GM19372 (cell line): ENCODE measurements around the gene EPB41L4B.

Experiments
- ATAC-seq: cut with Tn5 transposase; IDR thresholded peaks from one replicate; pipeline ENCODE4 v1.9.1; 2021; ENCODE audit warnings: mild to moderate bottlenecking, low read depth, moderate library complexity; ENCODE audit not compliant: unreplicated experiment

The EPB41L4B gene

DNA sequence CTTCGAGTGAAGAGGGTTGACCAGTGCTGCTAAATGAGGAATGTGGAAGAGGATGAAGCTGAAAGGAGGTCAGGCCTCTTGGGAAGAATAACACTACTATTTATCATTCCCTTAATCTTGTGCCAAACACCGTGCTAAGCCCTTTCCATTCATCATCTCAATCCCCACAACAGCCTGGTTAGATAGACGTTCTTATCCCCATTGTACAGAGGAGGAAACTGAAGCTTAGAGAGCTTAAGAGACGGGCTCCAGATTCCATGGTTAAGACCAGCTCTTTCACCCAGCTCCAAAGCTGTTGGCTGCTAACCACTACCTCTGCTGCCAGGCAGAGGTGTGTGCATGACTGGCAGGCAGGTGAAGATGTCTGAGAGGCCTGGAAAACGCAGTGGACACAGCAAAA is 868 bp upstream of the EPB41L4B start:
- no peak for ATAC-seq

DNA sequence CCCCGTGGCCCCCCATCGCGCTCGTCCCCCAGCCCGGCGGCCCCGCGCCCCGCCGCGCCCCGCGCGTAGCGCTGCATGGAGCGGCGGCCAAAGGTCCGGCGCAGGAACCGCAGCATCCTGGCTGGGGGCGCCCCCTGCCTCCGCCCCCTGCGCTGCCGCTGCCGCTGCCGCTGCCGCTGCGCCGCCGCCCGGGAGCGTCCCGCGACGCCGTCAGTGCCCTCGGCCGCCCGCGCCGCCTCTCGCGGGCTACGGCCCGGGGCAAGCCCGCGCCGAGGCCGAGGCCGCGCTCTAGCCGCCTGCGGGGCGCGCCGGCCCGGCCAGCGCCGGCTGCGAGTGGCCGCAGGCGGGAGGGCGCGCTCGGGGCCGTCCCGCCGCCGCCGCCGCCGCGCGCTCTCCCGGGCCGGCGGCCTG is 523 bp downstream of the EPB41L4B start:
- peak; percentile 36 for ATAC-seq

DNA sequence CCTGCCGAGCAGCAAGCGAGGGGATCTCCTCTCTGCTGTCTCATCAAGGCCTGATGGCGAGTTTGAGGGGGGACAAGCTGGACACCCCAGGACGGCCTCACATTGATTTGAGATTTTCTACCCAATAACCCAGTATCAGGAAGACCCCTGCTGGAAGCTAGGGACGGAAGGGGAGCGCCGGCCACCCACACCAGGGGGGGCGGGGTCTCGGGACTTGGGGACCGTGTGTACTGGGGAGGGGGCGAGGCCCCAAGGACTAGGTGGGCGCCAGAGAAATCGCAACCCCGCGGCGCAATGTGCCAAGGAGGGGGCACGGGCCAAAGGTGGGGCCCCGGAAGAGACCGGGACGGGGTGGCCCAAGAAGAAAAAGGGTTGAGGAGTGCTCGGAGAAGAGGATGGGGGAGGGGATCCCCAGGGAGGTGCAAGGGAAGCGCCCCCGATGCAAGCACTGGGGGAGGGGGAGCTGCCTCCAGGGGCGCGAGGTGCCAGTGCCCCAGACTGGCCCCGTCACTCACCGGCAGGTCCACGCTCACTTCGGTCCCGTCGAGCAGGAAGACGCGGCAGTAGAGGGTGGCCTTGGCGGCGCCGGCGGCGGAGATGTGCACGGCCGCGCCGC is 1.1 kb downstream of the EPB41L4B start:
- peak; percentile 15 for ATAC-seq

DNA sequence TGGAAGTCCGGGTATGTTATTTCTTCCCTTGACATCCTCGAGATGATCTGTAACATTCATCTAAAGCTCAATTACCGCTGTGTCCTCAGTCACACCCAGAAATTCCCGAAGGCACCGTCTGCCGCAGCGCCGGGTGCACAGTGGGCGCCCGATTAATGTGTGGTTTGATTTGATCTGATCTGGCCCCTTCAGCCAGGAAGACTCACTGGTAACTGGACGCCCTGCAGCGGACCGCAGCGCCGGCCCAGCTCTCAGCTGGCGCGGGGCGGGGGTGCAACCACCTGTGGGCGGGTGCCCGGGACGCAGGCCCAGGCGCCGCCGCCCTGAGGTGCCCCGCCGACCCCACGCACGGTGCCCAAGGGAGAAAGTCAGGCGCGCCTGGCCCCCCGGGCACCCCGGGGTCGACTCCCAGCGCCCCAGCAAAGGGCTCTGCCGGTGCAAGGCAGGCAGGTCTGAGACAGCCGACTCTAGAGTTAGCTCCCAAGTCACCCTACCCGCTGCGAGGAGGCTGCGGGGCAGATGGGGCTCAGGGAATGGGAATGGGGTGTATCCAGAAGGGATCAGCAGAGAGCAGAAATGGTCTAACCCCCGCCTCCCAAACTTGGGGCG is 1.7 kb downstream of the EPB41L4B start:
- ATAC-seq = no peak

DNA sequence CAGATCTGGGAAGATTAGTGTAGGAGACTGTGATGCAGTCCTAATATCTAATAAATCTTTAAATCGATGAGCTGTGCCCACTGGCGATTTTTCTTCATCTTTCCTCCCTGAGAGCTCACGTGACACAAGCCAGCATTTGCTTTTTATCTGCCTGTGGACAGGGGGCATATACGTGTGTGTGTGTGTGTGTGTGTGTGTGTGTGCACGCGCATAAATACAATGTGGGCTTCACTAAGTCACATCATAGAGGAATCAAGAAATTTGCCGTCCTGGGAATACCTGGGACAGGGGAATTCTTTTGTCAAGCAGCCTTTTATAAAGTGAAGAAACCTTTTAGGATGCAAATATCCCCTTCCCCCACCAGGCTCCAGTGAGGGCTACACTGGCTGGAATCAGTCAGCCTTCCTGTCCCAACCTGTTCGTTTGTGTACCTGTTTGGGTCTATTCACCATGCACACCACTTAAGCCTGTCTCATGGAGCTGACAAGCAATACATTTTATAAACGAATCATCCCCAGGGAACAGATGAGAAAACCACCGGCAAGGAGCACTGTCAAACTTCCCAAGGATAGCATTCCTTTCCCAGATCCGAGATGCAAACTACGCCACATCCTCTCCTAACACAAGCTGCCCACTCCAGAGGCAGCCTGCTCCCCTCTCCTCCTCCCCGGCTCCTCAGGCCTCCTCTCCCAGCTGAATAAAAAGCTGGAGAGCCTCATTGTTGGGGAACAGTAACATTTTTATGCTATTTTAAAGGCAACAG is 2.7 kb downstream of the EPB41L4B start:
- no peak for ATAC-seq

DNA sequence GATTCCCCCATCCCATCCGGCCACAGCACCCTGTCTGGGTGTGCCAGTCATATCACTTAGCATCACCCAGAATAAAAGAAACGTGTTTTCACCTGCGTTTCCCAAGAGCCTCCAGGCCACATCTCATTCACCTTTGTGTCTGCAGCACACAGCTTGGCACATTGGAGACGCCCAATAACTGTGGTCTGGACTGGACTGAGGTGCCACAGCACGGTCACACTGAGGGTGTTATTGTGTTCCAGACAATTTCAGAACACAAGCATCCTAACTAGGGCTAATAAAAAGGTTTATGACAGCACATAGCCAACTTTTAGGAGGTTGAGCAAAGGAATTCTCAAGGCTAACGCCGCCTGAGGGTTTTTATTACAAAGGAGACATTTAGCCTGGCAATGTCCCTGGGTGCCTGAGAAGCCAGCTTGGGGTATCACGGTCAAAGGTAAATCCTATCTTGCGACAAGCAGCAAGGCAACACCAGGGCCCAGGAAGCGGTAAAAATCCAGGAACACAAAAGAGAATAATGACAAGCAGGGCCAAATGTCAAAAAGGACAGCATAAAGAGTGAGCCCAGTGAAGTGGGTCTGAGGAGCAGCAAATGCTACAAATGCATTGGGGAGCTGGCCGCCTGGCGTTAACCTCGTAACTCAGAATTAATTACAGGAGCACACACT is 3.4 kb downstream of the EPB41L4B start:
- no peak for ATAC-seq

DNA sequence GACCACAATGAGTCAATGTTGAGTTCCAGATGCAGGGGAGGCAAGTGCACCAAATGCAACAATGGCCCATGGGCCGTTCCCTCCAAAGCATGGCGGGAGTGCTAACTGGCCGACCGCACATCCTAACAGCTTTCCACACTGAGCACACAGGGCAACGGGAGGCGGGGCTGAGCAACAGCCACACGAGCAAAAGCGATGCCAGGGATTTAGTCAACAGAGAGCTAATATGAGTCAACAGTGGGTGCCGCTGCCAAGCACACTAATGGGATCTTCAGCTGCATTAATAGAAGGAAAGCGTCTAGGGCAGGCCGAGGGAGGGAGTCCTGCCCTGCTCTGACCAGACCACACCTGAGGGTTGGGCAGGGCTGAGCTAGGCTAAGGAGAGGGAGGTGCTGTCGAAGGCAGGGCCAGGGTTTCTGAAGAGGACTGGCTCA is 4.6 kb downstream of the EPB41L4B start:
- no peak for ATAC-seq

DNA sequence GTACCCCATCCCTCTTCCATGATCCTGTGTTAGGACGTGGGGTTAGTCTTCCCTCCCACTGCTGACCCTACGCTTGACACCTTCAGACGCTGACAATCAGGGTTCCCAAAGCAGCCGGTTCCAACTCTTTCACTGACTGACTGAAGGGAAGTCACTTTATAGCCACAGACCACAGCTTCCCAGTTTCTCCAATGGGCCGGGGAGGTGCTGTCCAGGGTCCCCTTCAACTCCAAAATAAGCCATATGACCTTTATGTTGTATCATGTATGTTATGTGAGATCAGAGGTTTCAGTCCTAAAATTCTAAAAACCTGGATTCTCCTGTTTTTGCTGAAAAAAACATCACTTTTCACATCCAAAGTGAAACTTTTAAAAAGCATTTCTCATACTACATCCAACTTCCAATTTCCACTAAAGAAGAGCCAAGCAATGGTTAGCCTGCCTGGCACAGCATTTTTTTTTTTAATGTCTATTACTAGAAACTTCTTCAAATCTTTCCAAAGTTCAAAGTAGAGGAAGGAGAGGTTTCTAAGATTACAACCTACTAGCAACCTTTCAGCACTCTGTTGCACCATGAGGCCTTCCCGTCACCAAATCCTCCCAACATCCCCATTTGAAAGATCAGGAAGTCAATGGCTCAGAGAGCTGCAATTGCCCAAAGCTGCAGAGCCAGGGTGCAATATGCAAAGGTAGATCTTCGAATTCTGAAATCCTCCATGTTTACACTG is 5.2 kb downstream of the EPB41L4B start:
- ATAC-seq = no peak

DNA sequence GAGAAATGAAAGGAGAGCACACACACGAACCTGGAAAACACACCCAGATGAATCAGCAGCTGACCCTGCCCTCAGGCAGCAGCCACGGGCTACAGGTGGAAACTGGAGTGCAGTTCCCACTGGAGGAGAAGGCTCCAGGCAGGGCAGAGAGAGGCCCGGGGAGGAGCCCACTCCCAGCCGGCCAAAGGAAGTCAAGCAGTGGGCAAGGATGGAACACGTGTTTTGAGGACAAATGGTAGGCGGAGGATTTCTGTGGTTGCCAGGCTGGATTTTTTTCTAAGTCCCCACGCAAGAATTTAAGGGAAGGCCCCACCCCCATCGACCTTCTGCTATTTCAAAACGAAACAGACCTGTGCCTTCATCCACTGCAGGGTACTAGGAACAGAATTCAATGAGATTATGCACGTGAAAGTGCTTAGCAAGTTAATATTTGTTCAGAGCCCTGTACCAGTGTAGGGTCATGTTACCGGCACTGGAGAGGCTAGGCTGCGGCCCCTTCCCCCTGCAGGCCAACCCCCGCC is 6.8 kb downstream of the EPB41L4B start:
- no peak for ATAC-seq

DNA sequence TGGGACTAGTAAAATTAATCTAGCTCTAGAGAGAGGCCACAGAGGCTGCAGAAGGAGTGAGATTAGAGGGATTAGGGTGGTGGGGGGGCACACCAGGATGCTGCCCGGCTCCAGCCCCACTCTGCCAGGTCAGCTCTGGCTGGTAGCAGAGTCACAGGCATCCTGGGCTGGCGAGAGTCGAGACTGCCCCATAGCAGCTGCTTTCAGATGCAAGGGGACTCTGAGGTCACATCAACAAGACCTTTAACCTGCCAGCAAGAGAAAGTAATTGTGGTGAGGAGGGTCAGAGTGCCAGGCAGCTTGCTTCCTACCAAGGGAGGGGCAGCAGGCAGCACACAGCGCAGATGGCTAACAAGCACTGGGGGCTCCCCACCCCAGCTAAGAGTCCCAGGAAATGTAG is 7.5 kb downstream of the EPB41L4B start:
- no peak for ATAC-seq

DNA sequence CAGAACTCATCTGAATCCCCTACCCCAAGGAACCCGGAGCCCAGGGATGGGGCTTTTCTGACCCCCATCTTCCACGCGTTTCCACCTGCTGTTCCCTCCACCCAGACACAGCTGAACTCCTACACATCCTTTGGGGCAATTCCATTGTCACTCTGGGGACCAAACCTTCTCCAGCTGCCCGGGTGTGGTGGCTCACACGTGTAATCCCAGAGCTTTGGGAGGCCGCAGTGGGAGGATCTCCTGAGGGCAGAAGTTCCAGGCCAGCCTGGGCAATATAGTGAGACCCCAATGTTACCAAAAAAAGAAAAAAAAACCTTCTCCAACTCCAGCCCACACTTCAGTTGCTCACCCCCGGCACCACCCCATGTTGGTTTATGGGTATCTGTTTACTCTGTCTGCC is 8.1 kb downstream of the EPB41L4B start:
- no peak for ATAC-seq

DNA sequence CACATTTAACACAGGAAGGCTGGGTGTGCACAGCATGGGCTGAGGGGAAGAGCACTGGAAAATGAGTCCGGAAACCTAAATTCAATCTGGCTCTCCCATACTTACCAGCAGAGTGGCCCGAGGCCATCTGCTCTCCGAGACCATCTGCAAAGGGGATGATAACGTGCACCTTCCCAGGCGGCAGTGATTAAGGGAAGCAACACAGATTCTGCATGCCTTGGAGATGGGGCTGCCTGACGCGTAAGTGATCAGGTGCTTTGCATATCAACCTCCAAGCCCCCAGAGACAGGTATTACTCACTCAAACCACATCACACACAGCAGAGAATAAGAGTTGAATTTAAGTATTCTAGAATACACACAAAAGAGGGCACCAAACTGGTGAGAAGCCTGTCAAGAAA is 9.1 kb downstream of the EPB41L4B start:
- ATAC-seq = peak; percentile 75

DNA sequence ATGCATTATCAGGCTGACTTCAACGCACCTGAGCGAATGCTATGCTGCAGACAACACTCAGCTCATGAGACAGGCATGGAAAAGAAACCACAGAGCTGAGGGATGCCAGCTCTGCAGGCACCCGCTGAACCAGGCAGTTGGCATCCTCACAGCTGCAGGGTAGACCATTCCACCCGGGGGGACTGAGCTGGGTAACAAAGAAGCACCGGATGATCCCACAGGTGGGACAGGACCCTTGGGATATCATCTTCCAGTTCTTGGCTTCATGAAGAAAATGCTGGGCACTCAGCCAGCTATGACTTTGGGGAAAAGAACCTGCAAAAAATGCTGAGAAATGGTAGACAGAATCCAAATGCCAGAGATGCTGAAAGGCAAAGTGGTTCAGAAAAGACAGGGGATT is 9.6 kb downstream of the EPB41L4B start:
- no peak for ATAC-seq

DNA sequence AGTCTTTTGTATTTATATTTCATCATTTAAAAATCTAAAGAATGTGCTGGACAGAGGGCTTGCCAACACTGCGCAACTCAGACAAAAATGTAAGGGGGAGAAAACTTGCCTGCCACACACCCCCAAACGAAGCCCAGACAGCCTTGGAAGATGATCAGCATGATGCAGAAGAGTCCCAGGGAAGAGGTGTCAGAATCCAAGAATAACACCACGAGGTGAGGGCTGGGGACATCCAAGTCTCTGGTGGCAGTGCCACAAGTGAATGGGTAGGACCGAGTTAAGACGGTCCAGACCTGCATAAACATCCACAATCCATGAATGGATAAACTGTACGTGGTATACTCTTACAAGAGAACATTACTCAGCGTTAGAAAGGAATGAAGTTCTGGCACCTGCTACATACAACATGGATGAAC is 10.4 kb downstream of the EPB41L4B start:
- no peak for ATAC-seq

DNA sequence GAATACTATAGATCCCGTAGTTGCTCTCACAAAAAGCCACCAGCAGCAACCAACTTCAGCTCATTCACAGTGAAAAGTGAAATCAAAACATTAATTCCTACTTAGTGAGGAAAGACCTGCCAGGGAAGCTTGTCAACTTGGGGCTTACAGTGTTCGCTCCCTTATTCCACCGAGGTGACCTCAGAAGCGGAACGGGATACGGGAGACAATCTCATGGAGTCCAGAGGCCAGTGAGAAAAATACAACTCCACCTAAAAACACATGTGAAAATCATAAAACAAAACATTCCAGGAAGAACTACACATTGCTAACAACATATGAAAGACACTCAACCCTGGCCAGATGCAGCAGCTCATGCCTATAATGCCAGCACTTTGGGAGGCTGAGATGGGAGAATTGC is 11.6 kb downstream of the EPB41L4B start:
- no peak for ATAC-seq

DNA sequence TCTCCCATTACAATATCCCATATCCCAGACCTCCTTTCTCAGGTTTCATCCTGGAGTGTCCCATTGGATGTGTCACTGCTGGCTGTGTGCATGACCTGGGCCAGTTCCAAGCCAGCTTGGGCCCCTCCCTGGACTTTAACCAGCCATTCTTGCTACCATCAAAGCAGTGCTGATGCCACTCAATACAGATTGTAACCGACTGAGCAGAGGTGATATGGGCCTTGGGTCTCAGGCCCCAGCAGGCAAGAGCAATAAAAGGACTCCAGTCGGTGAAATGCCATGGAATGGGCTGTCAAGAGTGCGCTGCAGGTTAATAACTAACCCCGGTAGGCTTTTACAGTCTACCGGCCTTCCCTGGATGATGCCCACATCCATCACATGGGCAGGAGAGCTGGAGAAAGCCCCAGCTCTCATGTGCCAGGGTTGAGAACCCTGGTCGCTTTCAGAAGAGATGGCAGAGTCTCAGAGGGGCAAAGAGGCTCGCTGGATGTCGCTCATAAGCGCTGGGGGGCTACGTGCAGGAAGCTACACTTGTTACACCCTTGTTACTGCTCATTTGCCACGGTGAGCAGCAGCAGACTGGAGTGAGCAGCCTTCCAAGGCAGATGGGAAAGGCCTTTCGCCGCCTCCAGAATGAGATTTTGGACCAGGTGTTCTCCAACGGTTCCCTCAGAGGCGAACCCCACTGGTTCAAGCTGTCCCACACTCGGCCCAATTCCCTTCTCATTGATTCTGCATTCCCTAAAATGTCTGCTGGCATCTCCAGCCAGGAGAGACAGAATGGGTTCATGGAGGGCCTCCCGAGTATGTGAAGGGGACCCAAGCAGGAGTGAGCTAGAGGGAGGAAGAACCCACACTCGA is 13.2 kb downstream of the EPB41L4B start:
- ATAC-seq = no peak

DNA sequence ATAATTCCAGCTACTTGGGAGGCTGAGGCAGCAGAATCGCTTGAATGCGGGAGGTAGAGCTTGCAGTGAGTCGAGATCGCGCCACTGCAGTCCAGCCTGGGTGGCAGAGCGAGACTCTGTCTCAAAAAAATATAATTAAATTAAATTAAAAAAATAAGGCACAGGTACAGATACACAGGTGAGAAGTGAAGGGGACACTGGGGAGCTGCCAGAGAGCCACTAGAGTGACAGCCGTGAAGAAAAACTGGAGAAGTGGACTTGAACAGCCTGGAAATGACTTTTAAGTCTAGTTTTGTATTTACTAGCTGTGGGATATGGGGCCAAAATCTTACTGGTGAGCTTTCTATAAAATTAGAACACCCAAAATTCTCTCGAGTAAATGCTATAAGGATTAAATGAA is 15.1 kb downstream of the EPB41L4B start:
- ATAC-seq = no peak

DNA sequence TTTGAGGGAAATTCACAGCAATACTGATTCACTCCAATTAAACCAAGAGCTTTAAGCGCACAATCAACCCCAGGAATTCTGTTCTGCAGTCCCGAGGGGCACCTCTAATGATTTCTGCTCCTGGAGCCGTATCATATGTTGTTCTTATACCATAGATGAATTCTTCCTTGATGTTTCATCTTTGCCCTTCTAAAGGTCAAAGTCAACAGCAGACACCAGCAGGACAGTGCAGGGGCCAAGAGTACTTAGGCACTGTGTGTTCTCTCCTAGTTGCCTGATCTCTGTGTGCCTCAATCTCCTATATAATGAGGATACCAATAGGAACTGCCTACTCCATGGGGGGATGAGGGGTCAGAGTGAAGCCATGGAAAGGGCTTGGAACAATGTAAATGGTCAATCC is 16.5 kb downstream of the EPB41L4B start:
- ATAC-seq = no peak

DNA sequence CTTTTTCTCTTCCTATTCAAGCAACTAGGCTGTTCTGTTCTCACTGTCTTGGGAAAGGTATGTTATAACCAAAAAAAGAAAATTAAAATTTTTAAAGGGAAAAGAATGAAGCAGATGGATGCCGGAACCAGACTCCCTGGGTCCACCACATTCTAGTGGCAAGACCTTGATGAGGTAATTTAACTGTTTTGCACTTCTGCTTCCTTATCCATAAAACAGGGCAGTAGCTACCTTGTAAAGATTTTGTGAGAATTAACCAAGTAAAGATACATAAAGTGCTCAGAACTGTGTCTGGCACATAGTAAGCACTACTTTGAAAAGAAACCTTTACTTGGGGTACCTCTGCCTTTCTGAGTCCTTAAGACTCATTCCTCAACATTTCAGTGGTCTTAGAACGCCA is 17.0 kb downstream of the EPB41L4B start:
- no peak for ATAC-seq

DNA sequence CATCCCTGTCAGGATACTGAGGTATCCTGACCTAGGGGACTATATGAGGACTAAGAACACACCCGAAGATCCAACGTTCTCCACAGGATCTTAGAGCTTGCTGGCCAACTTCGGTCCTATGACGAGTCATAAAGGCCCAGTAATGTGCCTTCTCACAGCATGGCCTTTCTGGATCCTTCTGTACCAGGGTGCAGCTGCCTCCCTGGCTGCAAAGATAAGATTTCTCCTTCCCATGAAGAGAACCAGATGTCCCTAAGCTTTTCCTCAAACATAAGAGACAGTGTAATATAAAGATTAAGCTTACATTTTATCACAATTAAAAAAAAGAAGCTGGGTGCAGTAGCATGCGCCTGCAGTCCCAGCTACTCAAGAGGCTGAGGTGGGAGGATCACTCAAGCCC is 18.3 kb downstream of the EPB41L4B start:
- ATAC-seq = no peak
